ENCODE measurements around the gene KIF26B. TPM values are rescaled to one million over a fixed set of nuclear protein-coding genes. Genes with fewer than 3 reads are reported as not detected.

Gene KIF26B
- total RNA-seq, 2 donors from 2014 or later = not detected

- Mint-ChIP-seq H3K9me3 (peaks cover 6% of the 10 kb centered on the region), H3K36me3 (ENCODE audit: low read depth) (no peaks in the 10 kb centered on the region), H3K4me1 (no peaks in the 10 kb centered on the region), H3K27ac (no peak overlapping the region), H3K4me3 (no peak overlapping the region), H3K27me3 (no peaks in the 10 kb centered on the region)
- ATAC-seq (replicated peaks) = no peak
Observed at GRCh38 chr1:245538671-245539070, 383.9 kb downstream of the KIF26B start.

DNA sequence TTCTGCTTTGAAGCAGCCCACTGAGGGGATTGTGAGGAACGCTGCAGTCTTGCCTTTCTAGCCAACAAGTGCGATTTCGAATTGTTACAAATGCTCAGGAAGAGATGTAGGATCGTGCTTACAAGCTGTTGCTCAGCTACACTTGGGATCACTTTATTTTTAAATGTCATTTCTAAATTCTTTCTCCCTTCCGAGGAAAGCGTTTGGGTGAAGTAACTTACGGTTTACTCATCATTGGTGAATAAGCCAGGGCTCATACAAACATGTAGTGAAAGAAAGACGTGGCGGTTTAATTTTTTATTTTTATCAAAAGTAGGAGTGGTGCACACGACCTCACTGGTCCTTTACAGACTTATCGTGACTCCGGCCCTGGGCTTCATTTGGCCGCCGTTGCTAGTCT is 386.6 kb downstream of the KIF26B start:
- H3K4me3 Mint-ChIP-seq = no peak overlapping the region
- ATAC-seq (replicated peaks) = no peak
- H3K36me3 Mint-ChIP-seq (ENCODE audit: low read depth) = no peaks in the 10 kb centered on the region
- peaks cover 6% of the 10 kb centered on the region for H3K9me3 Mint-ChIP-seq
- no peak overlapping the region for H3K27ac Mint-ChIP-seq
- no peaks in the 10 kb centered on the region for H3K27me3 Mint-ChIP-seq
- no peaks in the 10 kb centered on the region for H3K4me1 Mint-ChIP-seq

GRCh38 chr1:245542365-245542764 is 387.6 kb downstream of the KIF26B start:
- Mint-ChIP-seq H3K4me1 (no peaks in the 10 kb centered on the region), H3K27ac (no peak overlapping the region), H3K9me3 (peaks cover 1% of the 10 kb centered on the region), H3K4me3 (no peak overlapping the region), H3K27me3 (no peaks in the 10 kb centered on the region), H3K36me3 (ENCODE audit: low read depth) (no peaks in the 10 kb centered on the region)
- no peak for ATAC-seq (replicated peaks)

DNA sequence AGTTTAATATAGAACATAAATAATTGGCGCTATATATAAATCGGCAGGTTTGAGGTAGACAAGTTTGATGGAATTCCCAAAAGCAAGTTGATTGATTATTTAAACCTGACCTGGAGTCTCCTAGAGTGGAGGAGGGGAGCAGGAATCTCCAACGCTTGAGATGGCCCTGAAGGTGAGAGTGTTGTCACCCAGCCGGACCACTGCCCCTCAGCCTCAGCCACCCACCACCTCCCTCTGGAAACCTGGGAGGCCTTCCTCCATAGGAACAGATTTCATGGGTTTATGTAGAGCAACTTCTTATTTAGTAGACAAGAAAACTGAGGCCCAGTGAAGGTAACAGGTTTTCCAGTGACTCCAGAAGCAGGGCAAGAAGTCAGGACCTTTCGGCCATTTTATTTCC is 389.5 kb downstream of the KIF26B start:
- ATAC-seq (replicated peaks) = no peak

DNA sequence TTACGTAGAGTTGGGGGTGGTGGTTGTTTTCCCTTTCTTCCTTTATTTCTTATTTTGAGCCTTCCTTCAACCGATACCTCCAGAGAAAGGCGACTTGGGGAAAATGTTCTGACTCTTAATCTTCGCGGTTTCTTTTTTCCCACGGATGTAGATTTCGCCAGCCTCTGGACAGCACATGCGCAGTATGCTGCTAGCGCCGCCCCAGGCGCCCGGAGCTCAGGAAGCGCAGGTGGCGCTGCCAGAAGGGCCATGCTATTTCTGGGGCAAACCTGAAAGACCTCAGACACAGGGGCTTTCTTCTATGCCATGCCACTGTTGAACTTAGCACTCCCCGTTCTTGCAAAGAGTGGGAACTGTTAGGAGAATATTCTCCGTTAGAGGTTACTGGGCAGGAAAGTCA is 392.1 kb downstream of the KIF26B start:
- Mint-ChIP-seq H3K36me3 (ENCODE audit: low read depth) (no peaks in the 10 kb centered on the region), H3K4me3 (no peak overlapping the region), H3K9me3 (no peaks in the 10 kb centered on the region), H3K27ac (no peak overlapping the region), H3K4me1 (no peaks in the 10 kb centered on the region), H3K27me3 (peaks cover 9% of the 10 kb centered on the region)
- ATAC-seq (replicated peaks) = no peak

More for the DNA sequence above, 389.5 kb downstream of the KIF26B start:
- H3K27ac Mint-ChIP-seq = no peak overlapping the region
- H3K36me3 Mint-ChIP-seq (ENCODE audit: low read depth) = no peaks in the 10 kb centered on the region
- H3K27me3 Mint-ChIP-seq = peaks cover 9% of the 10 kb centered on the region
- H3K4me3 Mint-ChIP-seq = no peak overlapping the region
- H3K9me3 Mint-ChIP-seq = no peaks in the 10 kb centered on the region
- no peaks in the 10 kb centered on the region for H3K4me1 Mint-ChIP-seq

DNA sequence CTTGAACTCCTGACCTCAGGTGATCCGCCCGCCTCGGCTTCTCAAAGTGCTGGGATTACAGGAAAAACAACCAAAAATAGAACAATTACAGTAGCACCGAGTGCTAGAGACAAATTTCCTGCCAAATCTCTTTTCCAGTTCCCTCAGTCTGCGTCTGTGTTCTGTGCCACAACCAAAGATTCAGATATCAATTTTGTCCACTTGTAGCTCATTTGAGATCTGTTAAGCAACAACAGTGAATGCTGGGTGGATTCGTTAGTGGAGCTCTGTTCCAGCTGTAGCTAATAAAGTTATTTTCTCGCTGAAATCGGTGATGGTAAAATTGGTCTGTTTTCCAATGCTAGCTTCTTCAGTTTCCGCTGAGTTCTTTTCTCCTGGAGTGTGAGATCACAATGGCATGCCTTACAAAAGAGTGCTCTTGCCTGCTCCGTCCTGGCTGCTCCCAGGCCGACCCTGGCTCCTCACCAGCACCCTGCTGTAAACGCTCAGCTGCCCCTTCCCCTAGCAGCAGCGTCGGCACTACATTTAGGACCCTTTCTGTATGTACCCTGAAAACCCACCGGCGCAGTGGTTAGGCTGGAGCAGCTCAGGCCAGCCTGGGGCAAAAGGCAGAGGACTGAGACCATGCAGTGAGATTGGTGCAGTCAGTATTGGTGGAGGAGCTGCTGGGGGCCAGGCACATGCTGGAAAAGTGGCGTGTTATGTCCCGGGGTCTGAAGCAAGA is 395.4 kb downstream of the KIF26B start:
- H3K36me3 Mint-ChIP-seq (ENCODE audit: low read depth) = no peaks in the 10 kb centered on the region
- H3K9me3 Mint-ChIP-seq = no peaks in the 10 kb centered on the region
- peaks cover 9% of the 10 kb centered on the region for H3K27me3 Mint-ChIP-seq
- ATAC-seq (replicated peaks) = no peak
- H3K4me3 Mint-ChIP-seq = no peak overlapping the region
- no peaks in the 10 kb centered on the region for H3K4me1 Mint-ChIP-seq
- H3K27ac Mint-ChIP-seq = no peak overlapping the region

DNA sequence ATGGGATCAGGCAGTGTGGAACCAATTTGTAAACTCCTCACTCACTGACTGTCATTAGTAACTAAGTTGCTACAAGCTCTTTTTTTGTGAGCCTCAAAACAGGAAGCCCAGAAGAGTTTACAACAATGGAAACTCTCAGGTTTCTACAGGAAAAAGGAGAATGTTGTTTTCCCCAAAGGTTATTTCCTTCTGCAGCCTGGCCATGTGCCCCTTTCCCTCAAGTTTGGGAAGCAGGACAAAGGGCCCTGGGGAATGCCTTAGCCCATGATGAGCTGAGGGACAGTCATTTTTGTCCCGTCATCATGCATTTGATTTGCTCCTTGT is 395.9 kb downstream of the KIF26B start:
- Mint-ChIP-seq H3K4me3 (no peak overlapping the region), H3K27me3 (peaks cover 9% of the 10 kb centered on the region), H3K27ac (no peak overlapping the region), H3K4me1 (no peaks in the 10 kb centered on the region), H3K36me3 (ENCODE audit: low read depth) (no peaks in the 10 kb centered on the region), H3K9me3 (no peaks in the 10 kb centered on the region)
- no peak for ATAC-seq (replicated peaks)

DNA sequence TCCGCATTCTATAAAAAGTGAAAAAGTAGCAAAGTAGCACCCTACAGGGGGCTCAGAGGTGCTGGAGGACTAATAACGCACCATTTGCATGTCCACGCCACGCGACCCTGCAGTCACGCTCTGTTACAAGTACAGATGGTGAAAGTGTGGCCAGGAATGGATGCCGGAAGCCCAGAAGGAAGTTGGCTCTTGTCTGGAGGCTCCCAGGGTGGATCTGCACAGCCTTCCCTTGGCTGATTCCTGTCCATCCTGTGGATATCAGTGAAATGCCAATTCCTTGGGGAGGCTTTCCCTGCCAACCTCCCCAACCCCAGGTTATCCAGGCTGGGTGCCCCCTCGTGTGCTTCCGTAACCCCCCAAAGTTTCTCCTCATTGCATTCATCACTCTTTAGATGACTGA is 396.8 kb downstream of the KIF26B start:
- ATAC-seq (replicated peaks) = no peak
- Mint-ChIP-seq H3K27me3 (peaks cover 9% of the 10 kb centered on the region), H3K4me1 (no peaks in the 10 kb centered on the region), H3K4me3 (no peak overlapping the region), H3K36me3 (ENCODE audit: low read depth) (no peaks in the 10 kb centered on the region), H3K9me3 (no peaks in the 10 kb centered on the region), H3K27ac (no peak overlapping the region)

- Mint-ChIP-seq H3K27me3 (peaks cover 9% of the 10 kb centered on the region), H3K36me3 (ENCODE audit: low read depth) (no peaks in the 10 kb centered on the region), H3K9me3 (no peaks in the 10 kb centered on the region), H3K4me3 (no peak overlapping the region), H3K4me1 (no peaks in the 10 kb centered on the region), H3K27ac (no peak overlapping the region)
- ATAC-seq (replicated peaks) = no peak
Observed at GRCh38 chr1:245552331-245552730, 397.5 kb downstream of the KIF26B start.

- Mint-ChIP-seq H3K27ac (no peak overlapping the region), H3K9me3 (no peaks in the 10 kb centered on the region), H3K4me3 (no peak overlapping the region), H3K27me3 (peaks cover 5% of the 10 kb centered on the region), H3K4me1 (no peaks in the 10 kb centered on the region), H3K36me3 (ENCODE audit: low read depth) (no peaks in the 10 kb centered on the region)
- ATAC-seq (replicated peaks) = no peak
Observed at GRCh38 chr1:245556057-245556456, 401.3 kb downstream of the KIF26B start.

DNA sequence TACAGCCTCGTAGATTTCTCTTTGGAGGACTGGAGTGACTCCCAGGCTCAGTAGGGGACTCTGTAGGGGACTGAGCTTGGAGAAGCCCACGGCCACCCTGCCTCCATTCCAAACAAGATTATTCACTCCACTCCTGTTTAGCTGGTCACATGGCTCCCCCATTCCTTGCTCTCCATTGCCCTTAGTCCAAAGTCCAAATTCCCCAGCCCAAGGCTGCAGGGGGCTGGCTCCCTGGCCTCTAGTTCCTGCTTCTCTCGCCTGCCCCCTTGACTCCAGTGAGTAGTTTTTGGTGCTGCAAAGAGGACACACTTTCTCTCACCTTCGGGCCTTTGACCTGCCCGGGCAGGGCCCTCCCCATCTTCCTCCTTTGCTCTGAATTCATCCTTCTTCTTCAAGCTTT is 403.3 kb downstream of the KIF26B start:
- H3K36me3 Mint-ChIP-seq (ENCODE audit: low read depth) = no peaks in the 10 kb centered on the region
- no peak for ATAC-seq (replicated peaks)
- H3K4me1 Mint-ChIP-seq = no peaks in the 10 kb centered on the region
- no peak overlapping the region for H3K4me3 Mint-ChIP-seq
- no peaks in the 10 kb centered on the region for H3K9me3 Mint-ChIP-seq
- no peak overlapping the region for H3K27ac Mint-ChIP-seq
- H3K27me3 Mint-ChIP-seq = peaks cover 5% of the 10 kb centered on the region

DNA sequence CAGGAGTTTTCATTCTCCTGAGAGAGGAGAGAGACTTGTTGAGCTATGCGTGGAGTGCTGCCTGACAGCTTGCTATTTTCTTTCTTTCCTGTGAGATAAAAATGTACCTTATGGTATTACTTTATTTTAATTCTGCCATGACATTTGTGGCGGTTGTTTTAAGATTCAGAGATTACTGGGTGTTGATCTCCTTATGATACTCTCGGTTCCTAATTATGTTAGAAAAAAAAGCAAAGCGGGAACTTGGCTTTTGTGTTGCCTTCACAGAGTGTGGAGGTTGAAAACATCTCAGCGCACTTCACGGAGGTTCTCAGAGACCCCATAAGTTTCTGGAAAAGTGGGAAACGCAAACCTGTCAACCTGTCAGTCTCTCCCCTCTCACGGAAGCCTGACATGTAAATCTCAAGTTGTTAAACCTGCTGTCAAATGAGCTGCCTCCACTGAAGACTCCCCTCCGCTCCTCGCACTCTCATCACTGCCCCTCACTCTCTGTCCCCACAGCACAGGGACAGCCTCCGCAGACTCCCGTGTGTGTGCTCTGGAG is 405.6 kb downstream of the KIF26B start:
- Mint-ChIP-seq H3K27ac (no peak overlapping the region), H3K36me3 (ENCODE audit: low read depth) (no peaks in the 10 kb centered on the region), H3K4me3 (no peak overlapping the region), H3K4me1 (no peaks in the 10 kb centered on the region), H3K27me3 (peaks cover 10% of the 10 kb centered on the region), H3K9me3 (no peaks in the 10 kb centered on the region)
- no peak for ATAC-seq (replicated peaks)

- H3K27me3 Mint-ChIP-seq = peaks cover 10% of the 10 kb centered on the region
- no peaks in the 10 kb centered on the region for H3K36me3 Mint-ChIP-seq (ENCODE audit: low read depth)
- H3K4me1 Mint-ChIP-seq = no peaks in the 10 kb centered on the region
- H3K4me3 Mint-ChIP-seq = no peak overlapping the region
- no peak for ATAC-seq (replicated peaks)
- no peaks in the 10 kb centered on the region for H3K9me3 Mint-ChIP-seq
- no peak overlapping the region for H3K27ac Mint-ChIP-seq
Observed at GRCh38 chr1:245561665-245562234, 407.0 kb downstream of the KIF26B start.

DNA sequence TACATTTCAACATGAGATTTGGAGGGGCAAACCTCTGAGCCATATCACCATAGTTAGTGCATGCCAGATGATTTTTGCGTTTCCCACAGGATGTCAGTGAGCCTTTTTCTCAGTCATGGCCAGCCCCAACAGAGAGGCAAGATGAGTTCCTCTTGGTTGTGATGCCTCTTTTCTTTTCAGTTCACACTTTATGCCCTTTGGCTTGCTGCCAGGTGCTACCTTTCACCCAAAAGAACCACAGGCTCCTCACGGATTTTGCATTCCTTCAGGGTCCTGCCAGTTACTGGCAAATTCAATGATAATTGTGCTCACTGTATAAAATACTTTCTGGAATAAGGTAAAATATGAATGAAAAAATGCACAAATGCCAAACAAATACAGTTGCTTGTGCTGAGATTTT is 411.3 kb downstream of the KIF26B start:
- Mint-ChIP-seq H3K27ac (no peak overlapping the region), H3K9me3 (no peaks in the 10 kb centered on the region), H3K4me3 (no peak overlapping the region), H3K4me1 (no peaks in the 10 kb centered on the region), H3K36me3 (ENCODE audit: low read depth) (no peaks in the 10 kb centered on the region), H3K27me3 (peaks cover 5% of the 10 kb centered on the region)
- no peak for ATAC-seq (replicated peaks)

GRCh38 chr1:245566952-245567351 is 412.2 kb downstream of the KIF26B start:
- H3K27me3 Mint-ChIP-seq = peaks cover 5% of the 10 kb centered on the region
- ATAC-seq (replicated peaks) = no peak
- H3K36me3 Mint-ChIP-seq (ENCODE audit: low read depth) = no peaks in the 10 kb centered on the region
- H3K9me3 Mint-ChIP-seq = no peaks in the 10 kb centered on the region
- no peaks in the 10 kb centered on the region for H3K4me1 Mint-ChIP-seq
- no peak overlapping the region for H3K27ac Mint-ChIP-seq
- H3K4me3 Mint-ChIP-seq = no peak overlapping the region

All from activated T-helper 17 cell treated with anti-CD3 and anti-CD28 coated beads, Interleukin-2, amount 50 U/mL, for 72 hours (primary cell).